ENCODE data around the gene NELL1. TPM values are rescaled to one million over a fixed set of nuclear protein-coding genes. Genes with fewer than 3 reads are reported as not detected.

The NELL1 gene
- total and polyA plus RNA-seq, 2 experiments from 2014 or later = 1.6 TPM; not detected in 1

DNA sequence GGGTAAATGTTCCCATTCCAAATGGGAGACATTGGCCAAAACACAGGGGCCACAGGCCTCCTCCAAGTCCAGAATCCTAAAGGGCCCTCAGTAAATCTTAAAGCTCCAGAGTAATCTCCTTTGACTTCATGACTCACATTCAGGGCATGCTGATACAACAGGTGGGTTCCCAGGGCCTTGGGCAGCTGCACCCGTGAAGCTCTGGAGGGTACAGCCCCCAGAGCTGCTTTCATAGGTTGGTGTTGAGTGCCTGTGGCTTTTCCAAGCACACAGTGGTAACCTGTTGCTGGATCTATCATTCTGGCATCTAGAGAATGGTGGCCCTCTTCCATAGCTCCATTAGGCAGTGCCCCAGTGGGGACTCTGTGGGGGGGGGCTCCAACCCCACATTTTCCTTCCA lies 54.0 kb downstream of the NELL1 start:
- Histone ChIP-seq H3K4me2 (no peak overlapping the region), H3K4me3 (no peak overlapping the region), H3K27me3 (ENCODE audit: insufficient read depth) (no peaks in the 10 kb centered on the region), H4K20me1 (replicated peaks; ENCODE audit: insufficient read depth) (no peaks in the 10 kb centered on the region), H3K4me1 (ENCODE audit: insufficient read depth) (no peaks in the 10 kb centered on the region), H3K36me3 (ENCODE audit: insufficient read depth) (no peaks in the 10 kb centered on the region), H3K9me2 (ENCODE audit: insufficient read depth) (peaks cover 4% of the 10 kb centered on the region; the same call in 1 of the 2 replicates), H3K27ac (ENCODE audit: low read depth) (no peak overlapping the region), H2AFZ (no peak overlapping the region), H3F3A (replicated peaks; ENCODE audit: low read depth) (no peaks in the 10 kb centered on the region), H3K79me2 (replicated peaks; ENCODE audit: insufficient read depth) (no peaks in the 10 kb centered on the region)
- H3K27me3 Mint-ChIP-seq (ENCODE audit: insufficient read depth, low read depth, poor library complexity) = no peaks in the 10 kb centered on the region
- no peak overlapping the region for H3K4me3 Mint-ChIP-seq
- ATAC-seq = no peak
- no peak for DNase-seq (ENCODE audit: low spot score)
- peaks cover 2% of the 10 kb centered on the region; the same call in 2 of the 3 replicates for H3K4me1 Mint-ChIP-seq
- no peak overlapping the region for H3K27ac Mint-ChIP-seq
- TF ChIP-seq, protein P1, sequence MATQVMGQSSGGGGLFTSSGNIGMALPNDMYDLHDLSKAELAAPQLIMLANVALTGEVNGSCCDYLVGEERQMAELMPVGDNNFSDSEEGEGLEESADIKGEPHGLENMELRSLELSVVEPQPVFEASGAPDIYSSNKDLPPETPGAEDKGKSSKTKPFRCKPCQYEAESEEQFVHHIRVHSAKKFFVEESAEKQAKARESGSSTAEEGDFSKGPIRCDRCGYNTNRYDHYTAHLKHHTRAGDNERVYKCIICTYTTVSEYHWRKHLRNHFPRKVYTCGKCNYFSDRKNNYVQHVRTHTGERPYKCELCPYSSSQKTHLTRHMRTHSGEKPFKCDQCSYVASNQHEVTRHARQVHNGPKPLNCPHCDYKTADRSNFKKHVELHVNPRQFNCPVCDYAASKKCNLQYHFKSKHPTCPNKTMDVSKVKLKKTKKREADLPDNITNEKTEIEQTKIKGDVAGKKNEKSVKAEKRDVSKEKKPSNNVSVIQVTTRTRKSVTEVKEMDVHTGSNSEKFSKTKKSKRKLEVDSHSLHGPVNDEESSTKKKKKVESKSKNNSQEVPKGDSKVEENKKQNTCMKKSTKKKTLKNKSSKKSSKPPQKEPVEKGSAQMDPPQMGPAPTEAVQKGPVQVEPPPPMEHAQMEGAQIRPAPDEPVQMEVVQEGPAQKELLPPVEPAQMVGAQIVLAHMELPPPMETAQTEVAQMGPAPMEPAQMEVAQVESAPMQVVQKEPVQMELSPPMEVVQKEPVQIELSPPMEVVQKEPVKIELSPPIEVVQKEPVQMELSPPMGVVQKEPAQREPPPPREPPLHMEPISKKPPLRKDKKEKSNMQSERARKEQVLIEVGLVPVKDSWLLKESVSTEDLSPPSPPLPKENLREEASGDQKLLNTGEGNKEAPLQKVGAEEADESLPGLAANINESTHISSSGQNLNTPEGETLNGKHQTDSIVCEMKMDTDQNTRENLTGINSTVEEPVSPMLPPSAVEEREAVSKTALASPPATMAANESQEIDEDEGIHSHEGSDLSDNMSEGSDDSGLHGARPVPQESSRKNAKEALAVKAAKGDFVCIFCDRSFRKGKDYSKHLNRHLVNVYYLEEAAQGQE (IDR thresholded peaks at IDR 0.05; ENCODE audit: unreplicated experiment) = no peak
- TF ChIP-seq ZNF114 (CRISPR knock-in tag; IDR thresholded peaks at IDR 0.05) = no peak
- TF ChIP-seq, protein P2, sequence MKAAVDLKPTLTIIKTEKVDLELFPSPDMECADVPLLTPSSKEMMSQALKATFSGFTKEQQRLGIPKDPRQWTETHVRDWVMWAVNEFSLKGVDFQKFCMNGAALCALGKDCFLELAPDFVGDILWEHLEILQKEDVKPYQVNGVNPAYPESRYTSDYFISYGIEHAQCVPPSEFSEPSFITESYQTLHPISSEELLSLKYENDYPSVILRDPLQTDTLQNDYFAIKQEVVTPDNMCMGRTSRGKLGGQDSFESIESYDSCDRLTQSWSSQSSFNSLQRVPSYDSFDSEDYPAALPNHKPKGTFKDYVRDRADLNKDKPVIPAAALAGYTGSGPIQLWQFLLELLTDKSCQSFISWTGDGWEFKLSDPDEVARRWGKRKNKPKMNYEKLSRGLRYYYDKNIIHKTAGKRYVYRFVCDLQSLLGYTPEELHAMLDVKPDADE (IDR thresholded peaks at IDR 0.05) = no peak
- TF ChIP-seq EZH2 (IDR thresholded peaks at IDR 0.05; ENCODE audit: low read depth, unreplicated experiment) = no peak
- no peak for TF ChIP-seq POLR2AphosphoS5 (IDR thresholded peaks at IDR 0.05; ENCODE audit: low read depth)
- TF ChIP-seq ZNF331 (CRISPR knock-in tag; IDR thresholded peaks at IDR 0.05; ENCODE audit: low read depth) = no peak
- TF ChIP-seq CREB1 (CRISPR knock-in tag; IDR thresholded peaks at IDR 0.05; ENCODE audit: low read depth) = no peak
- no peak for TF ChIP-seq EZH2phosphoT487 (IDR thresholded peaks at IDR 0.05; ENCODE audit: unreplicated experiment)
- TF ChIP-seq, protein P3, sequence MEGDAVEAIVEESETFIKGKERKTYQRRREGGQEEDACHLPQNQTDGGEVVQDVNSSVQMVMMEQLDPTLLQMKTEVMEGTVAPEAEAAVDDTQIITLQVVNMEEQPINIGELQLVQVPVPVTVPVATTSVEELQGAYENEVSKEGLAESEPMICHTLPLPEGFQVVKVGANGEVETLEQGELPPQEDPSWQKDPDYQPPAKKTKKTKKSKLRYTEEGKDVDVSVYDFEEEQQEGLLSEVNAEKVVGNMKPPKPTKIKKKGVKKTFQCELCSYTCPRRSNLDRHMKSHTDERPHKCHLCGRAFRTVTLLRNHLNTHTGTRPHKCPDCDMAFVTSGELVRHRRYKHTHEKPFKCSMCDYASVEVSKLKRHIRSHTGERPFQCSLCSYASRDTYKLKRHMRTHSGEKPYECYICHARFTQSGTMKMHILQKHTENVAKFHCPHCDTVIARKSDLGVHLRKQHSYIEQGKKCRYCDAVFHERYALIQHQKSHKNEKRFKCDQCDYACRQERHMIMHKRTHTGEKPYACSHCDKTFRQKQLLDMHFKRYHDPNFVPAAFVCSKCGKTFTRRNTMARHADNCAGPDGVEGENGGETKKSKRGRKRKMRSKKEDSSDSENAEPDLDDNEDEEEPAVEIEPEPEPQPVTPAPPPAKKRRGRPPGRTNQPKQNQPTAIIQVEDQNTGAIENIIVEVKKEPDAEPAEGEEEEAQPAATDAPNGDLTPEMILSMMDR (conservative IDR thresholded peaks at IDR 0.05; ENCODE audit: low read depth in 2 of 2) = no peak
- TF ChIP-seq JUNB (IDR thresholded peaks at IDR 0.05; ENCODE audit: unreplicated experiment) = no peak
- no peak for TF ChIP-seq NANOG (IDR thresholded peaks at IDR 0.05; ENCODE audit: borderline replicate concordance)
- TF ChIP-seq, protein P4, sequence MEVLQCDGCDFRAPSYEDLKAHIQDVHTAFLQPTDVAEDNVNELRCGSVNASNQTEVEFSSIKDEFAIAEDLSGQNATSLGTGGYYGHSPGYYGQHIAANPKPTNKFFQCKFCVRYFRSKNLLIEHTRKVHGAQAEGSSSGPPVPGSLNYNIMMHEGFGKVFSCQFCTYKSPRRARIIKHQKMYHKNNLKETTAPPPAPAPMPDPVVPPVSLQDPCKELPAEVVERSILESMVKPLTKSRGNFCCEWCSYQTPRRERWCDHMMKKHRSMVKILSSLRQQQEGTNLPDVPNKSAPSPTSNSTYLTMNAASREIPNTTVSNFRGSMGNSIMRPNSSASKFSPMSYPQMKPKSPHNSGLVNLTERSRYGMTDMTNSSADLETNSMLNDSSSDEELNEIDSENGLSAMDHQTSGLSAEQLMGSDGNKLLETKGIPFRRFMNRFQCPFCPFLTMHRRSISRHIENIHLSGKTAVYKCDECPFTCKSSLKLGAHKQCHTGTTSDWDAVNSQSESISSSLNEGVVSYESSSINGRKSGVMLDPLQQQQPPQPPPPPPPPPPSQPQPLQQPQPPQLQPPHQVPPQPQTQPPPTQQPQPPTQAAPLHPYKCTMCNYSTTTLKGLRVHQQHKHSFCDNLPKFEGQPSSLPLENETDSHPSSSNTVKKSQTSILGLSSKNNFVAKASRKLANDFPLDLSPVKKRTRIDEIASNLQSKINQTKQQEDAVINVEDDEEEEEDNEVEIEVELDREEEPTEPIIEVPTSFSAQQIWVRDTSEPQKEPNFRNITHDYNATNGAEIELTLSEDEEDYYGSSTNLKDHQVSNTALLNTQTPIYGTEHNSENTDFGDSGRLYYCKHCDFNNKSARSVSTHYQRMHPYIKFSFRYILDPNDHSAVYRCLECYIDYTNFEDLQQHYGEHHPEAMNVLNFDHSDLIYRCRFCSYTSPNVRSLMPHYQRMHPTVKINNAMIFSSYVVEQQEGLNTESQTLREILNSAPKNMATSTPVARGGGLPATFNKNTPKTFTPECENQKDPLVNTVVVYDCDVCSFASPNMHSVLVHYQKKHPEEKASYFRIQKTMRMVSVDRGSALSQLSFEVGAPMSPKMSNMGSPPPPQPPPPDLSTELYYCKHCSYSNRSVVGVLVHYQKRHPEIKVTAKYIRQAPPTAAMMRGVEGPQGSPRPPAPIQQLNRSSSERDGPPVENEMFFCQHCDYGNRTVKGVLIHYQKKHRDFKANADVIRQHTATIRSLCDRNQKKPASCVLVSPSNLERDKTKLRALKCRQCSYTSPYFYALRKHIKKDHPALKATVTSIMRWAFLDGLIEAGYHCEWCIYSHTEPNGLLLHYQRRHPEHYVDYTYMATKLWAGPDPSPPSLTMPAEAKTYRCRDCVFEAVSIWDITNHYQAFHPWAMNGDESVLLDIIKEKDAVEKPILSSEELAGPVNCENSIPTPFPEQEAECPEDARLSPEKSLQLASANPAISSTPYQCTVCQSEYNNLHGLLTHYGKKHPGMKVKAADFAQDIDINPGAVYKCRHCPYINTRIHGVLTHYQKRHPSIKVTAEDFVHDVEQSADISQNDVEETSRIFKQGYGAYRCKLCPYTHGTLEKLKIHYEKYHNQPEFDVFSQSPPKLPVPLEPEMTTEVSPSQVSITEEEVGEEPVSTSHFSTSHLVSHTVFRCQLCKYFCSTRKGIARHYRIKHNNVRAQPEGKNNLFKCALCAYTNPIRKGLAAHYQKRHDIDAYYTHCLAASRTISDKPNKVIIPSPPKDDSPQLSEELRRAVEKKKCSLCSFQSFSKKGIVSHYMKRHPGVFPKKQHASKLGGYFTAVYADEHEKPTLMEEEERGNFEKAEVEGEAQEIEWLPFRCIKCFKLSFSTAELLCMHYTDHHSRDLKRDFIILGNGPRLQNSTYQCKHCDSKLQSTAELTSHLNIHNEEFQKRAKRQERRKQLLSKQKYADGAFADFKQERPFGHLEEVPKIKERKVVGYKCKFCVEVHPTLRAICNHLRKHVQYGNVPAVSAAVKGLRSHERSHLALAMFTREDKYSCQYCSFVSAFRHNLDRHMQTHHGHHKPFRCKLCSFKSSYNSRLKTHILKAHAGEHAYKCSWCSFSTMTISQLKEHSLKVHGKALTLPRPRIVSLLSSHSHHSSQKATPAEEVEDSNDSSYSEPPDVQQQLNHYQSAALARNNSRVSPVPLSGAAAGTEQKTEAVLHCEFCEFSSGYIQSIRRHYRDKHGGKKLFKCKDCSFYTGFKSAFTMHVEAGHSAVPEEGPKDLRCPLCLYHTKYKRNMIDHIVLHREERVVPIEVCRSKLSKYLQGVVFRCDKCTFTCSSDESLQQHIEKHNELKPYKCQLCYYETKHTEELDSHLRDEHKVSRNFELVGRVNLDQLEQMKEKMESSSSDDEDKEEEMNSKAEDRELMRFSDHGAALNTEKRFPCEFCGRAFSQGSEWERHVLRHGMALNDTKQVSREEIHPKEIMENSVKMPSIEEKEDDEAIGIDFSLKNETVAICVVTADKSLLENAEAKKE (CRISPR knock-in tag; IDR thresholded peaks at IDR 0.05) = no peak
- no peaks in the 10 kb centered on the region for H3K36me3 Mint-ChIP-seq (ENCODE audit: low read depth)
- H3K9me3 Mint-ChIP-seq = no peaks in the 10 kb centered on the region; the same call in 2 of the 3 replicates

Measured in GM23338 (cell line).